Measurements from ENCODE around the gene AGAP3. TPM values are rescaled to one million over a fixed set of nuclear protein-coding genes. Genes with fewer than 3 reads are reported as not detected.

AGAP3 gene
- total and polyA plus RNA-seq, 11 donors, result 30.3 to 83.7 (median 55.6) TPM

GRCh38 chr7:151178236-151178635, 92.0 kb downstream of the AGAP3 start:
- Histone ChIP-seq H3K27ac (no peak overlapping the region), H3K27me3 (peaks cover 0 to 26% (median 0%) of the 10 kb centered on the region in 9 donors), H3K4me1 (peaks cover 0 to 9% (median 0%) of the 10 kb centered on the region in 12 donors), H3K9me3 (no peaks in the 10 kb centered on the region), H3K36me3 (peaks cover 0 to 7% (median 0%) of the 10 kb centered on the region in 9 donors), H3K4me3 (no peak overlapping the region)
- no peak for DNase-seq
- intact Hi-C loops (cut with DNase I), result loop anchor here in 3 of 10 donors (10.0 kb wide), 2 partner anchors 127 to 283 kb away; no protein-coding TSS in a partner anchor
- no peak for ATAC-seq
- 84 to 92% (median 86%) methylated on average over 9 of the region's 9 CpGs for WGBS, 4 donors
- TF ChIP-seq CTCF (IDR thresholded peaks at IDR 0.05) (no peak), POLR2A (IDR thresholded peaks at IDR 0.05) (no peak)

GRCh38 chr7:151178831-151179230, 92.6 kb downstream of the AGAP3 start:
- Histone ChIP-seq H3K36me3 (peaks cover 0 to 7% (median 0%) of the 10 kb centered on the region in 9 donors), H3K4me3 (no peak overlapping the region), H3K27me3 (peaks cover 0 to 22% (median 0%) of the 10 kb centered on the region in 9 donors), H3K4me1 (peaks cover 0 to 9% (median 0%) of the 10 kb centered on the region in 12 donors), H3K27ac (no peak overlapping the region), H3K9me3 (no peaks in the 10 kb centered on the region)
- no peak for DNase-seq
- TF ChIP-seq CTCF (IDR thresholded peaks at IDR 0.05) (no peak), POLR2A (IDR thresholded peaks at IDR 0.05) (no peak)
- intact Hi-C loops (cut with DNase I), result loop anchor here in 3 of 10 donors (10.0 kb wide), 2 partner anchors 126 to 284 kb away; no protein-coding TSS in a partner anchor
- ATAC-seq, result no peak
- WGBS, 4 donors, result 67 to 75% (median 70%) methylated on average over 2 of the region's 2 CpGs

- no peak overlapping the region for H3K27ac ChIP-seq
- no peak overlapping the region for H3K4me3 ChIP-seq
- TF ChIP-seq POLR2A (IDR thresholded peaks at IDR 0.05) (no peak), CTCF (IDR thresholded peaks at IDR 0.05) (no peak)
- H3K4me1 ChIP-seq, result peaks cover 0 to 9% (median 0%) of the 10 kb centered on the region in 12 donors
- WGBS, 4 donors, result 72 to 85% (median 77%) methylated on average over 8 of the region's 8 CpGs
- H3K36me3 ChIP-seq, result peaks cover 0 to 7% (median 0%) of the 10 kb centered on the region in 9 donors
- no peaks in the 10 kb centered on the region for H3K9me3 ChIP-seq
- no peak for ATAC-seq
- peaks cover 0 to 22% (median 0%) of the 10 kb centered on the region in 9 donors for H3K27me3 ChIP-seq
- DNase-seq, result peak in 1 of 5 donors; percentile 39
- intact Hi-C loops (cut with DNase I), result loop anchor here in 3 of 10 donors (10.0 kb wide), 2 partner anchors 125 to 285 kb away; no protein-coding TSS in a partner anchor
These were observed 93.1 kb downstream of the AGAP3 start for GRCh38 chr7:151179287-151179860.

GRCh38 chr7:151179946-151180345, 93.7 kb downstream of the AGAP3 start:
- Histone ChIP-seq H3K9me3 (no peaks in the 10 kb centered on the region), H3K27ac (no peak overlapping the region), H3K27me3 (peaks cover 0 to 16% (median 0%) of the 10 kb centered on the region in 9 donors), H3K4me3 (no peak overlapping the region), H3K4me1 (peaks cover 0 to 9% (median 0%) of the 10 kb centered on the region in 12 donors), H3K36me3 (peaks cover 0 to 7% (median 0%) of the 10 kb centered on the region in 9 donors)
- TF ChIP-seq CTCF (IDR thresholded peaks at IDR 0.05), result no peak
- TF ChIP-seq POLR2A (IDR thresholded peaks at IDR 0.05), result no peak
- ATAC-seq, result no peak
- intact Hi-C loops (cut with DNase I), result loop anchor here in 3 of 10 donors (10.0 kb wide), 2 partner anchors 125 to 285 kb away; no protein-coding TSS in a partner anchor
- WGBS, 4 donors, result 70 to 78% (median 72%) methylated on average over 4 of the region's 4 CpGs
- peak in 1 of 5 donors; percentile 33 for DNase-seq
